GM20000 (cell line): ENCODE results near the gene MAGIX.

Source experiments
- DNase-seq: peaks from one replicate; pipeline ENCODE4 v3.0.0; 2012; ENCODE audit warnings: low spot score
- CTCF ChIP-seq: IDR thresholded peaks from 2 replicates; pipeline ENCODE4 v1.5.1; 2012; ENCODE audit warnings: mild to moderate bottlenecking, control low read depth; ENCODE audit errors: extremely low read depth, missing control alignments

MAGIX gene

GRCh38 chrX:49174723-49175122 lies 12.2 kb downstream of the MAGIX start:
- no peak for DNase-seq
- no peak for TF ChIP-seq CTCF

- no peak for DNase-seq
These were observed 13.1 kb downstream of the MAGIX start for GRCh38 chrX:49175435-49176274.

GRCh38 chrX:49176421-49177326 lies 14.1 kb downstream of the MAGIX start:
- no peak for TF ChIP-seq CTCF
- DNase-seq, result no peak

More at GRCh38 chrX:49175435-49176274, 13.1 kb downstream of the MAGIX start:
- no peak for TF ChIP-seq CTCF

- no peak for TF ChIP-seq CTCF
- DNase-seq, result no peak
These were observed 14.8 kb downstream of the MAGIX start for GRCh38 chrX:49177338-49177833.

- DNase-seq, result no peak
- TF ChIP-seq CTCF, result no peak
These were observed 15.4 kb downstream of the MAGIX start for GRCh38 chrX:49177873-49178480.

- DNase-seq, result no peak
- TF ChIP-seq CTCF, result no peak
These were observed 16.0 kb downstream of the MAGIX start for GRCh38 chrX:49178537-49178936.
